ENCODE measurements around the gene NFASC.
A peak's percentile ranks its signal among the peaks of the same experiment; 100 is the strongest.

The NFASC gene

GRCh38 chr1:204970937-204971336 is 100.3 kb downstream of the NFASC start:
- no peak for TF ChIP-seq CTCF (IDR thresholded peaks at IDR 0.05)
- Histone ChIP-seq H3K27me3 (no peaks in the 10 kb centered on the region), H3K4me3 (ENCODE audit: low read depth in 1 of 2, low read length in 1 of 2) (peak overlapping the region; percentile 29 to 46), H3K4me1 (ENCODE audit: control insufficient read depth in 1 of 2, insufficient read depth in 1 of 2, low read depth in 1 of 2, low read length in 1 of 2) (peaks cover 80 to 82% of the 10 kb centered on the region in 2 experiments), H3K27ac (peak overlapping the region; percentile 95), H3K9me3 (no peaks in the 10 kb centered on the region), H3K36me3 (no peaks in the 10 kb centered on the region)

- peaks cover 88 to 89% of the 10 kb centered on the region in 2 experiments for H3K4me1 ChIP-seq (ENCODE audit: control insufficient read depth in 1 of 2, insufficient read depth in 1 of 2, low read depth in 1 of 2, low read length in 1 of 2)
- TF ChIP-seq CTCF (IDR thresholded peaks at IDR 0.05), result no peak
- peak overlapping the region; percentile 29 to 46 for H3K4me3 ChIP-seq (ENCODE audit: low read depth in 1 of 2, low read length in 1 of 2)
- no peaks in the 10 kb centered on the region for H3K36me3 ChIP-seq
- H3K27me3 ChIP-seq, result no peaks in the 10 kb centered on the region
- H3K27ac ChIP-seq, result peak overlapping the region; percentile 95
- no peaks in the 10 kb centered on the region for H3K9me3 ChIP-seq
Measured at GRCh38 chr1:204971517-204972336, 101.1 kb downstream of the NFASC start.

- H3K4me1 ChIP-seq (ENCODE audit: control insufficient read depth in 1 of 2, insufficient read depth in 1 of 2, low read depth in 1 of 2, low read length in 1 of 2), result peaks cover 95 to 96% of the 10 kb centered on the region in 2 experiments
- peak overlapping the region in 1 of 2 experiments; percentile 46 for H3K4me3 ChIP-seq (ENCODE audit: low read depth in 1 of 2, low read length in 1 of 2)
- no peaks in the 10 kb centered on the region for H3K9me3 ChIP-seq
- no peak for TF ChIP-seq CTCF (IDR thresholded peaks at IDR 0.05)
- H3K27me3 ChIP-seq, result no peaks in the 10 kb centered on the region
- peak overlapping the region; percentile 95 for H3K27ac ChIP-seq
- no peaks in the 10 kb centered on the region for H3K36me3 ChIP-seq
Measured at GRCh38 chr1:204972426-204972825, 101.8 kb downstream of the NFASC start.

GRCh38 chr1:204973449-204973848 is 102.8 kb downstream of the NFASC start:
- peaks cover 91 to 94% of the 10 kb centered on the region in 2 experiments for H3K4me1 ChIP-seq (ENCODE audit: control insufficient read depth in 1 of 2, insufficient read depth in 1 of 2, low read depth in 1 of 2, low read length in 1 of 2)

GRCh38 chr1:204974327-204974726 is 103.7 kb downstream of the NFASC start:
- Histone ChIP-seq H3K4me1 (ENCODE audit: control insufficient read depth in 1 of 2, insufficient read depth in 1 of 2, low read depth in 1 of 2, low read length in 1 of 2) (peaks cover 83 to 85% of the 10 kb centered on the region in 2 experiments), H3K9me3 (no peaks in the 10 kb centered on the region), H3K4me3 (ENCODE audit: low read depth in 1 of 2, low read length in 1 of 2) (no peak overlapping the region), H3K36me3 (no peaks in the 10 kb centered on the region), H3K27ac (peak overlapping the region; percentile 95), H3K27me3 (no peaks in the 10 kb centered on the region)
- no peak for TF ChIP-seq CTCF (IDR thresholded peaks at IDR 0.05)

More at GRCh38 chr1:204973449-204973848, 102.8 kb downstream of the NFASC start:
- H3K36me3 ChIP-seq, result no peaks in the 10 kb centered on the region
- H3K9me3 ChIP-seq, result no peaks in the 10 kb centered on the region
- H3K4me3 ChIP-seq (ENCODE audit: low read depth in 1 of 2, low read length in 1 of 2), result peak overlapping the region in 1 of 2 experiments; percentile 6
- no peaks in the 10 kb centered on the region for H3K27me3 ChIP-seq
- TF ChIP-seq CTCF (IDR thresholded peaks at IDR 0.05), result no peak
- peak overlapping the region; percentile 95 for H3K27ac ChIP-seq

Measured in neutrophil (primary cell).